ENCODE results near the gene SORBS1.

DNA sequence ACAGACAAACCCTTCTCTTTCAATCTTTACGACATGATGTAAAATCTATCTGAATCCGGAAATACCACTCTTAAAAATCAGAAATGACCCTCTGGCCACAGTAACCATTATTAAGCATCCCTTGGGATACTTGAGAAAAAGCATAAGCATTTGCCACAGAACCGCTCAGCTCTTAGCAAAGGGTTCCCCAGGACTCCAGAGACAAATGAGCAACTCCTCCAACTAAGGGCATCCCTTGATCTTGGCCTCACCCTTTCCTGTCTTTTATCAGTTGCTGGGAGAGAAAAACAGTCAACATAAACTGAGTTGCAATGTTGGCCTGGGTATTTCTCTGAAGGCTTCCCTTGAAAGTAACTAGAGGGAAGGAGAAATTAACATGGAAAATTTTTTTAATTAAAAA lies 273.9 kb downstream of the SORBS1 start:
- TF ChIP-seq, protein P1, sequence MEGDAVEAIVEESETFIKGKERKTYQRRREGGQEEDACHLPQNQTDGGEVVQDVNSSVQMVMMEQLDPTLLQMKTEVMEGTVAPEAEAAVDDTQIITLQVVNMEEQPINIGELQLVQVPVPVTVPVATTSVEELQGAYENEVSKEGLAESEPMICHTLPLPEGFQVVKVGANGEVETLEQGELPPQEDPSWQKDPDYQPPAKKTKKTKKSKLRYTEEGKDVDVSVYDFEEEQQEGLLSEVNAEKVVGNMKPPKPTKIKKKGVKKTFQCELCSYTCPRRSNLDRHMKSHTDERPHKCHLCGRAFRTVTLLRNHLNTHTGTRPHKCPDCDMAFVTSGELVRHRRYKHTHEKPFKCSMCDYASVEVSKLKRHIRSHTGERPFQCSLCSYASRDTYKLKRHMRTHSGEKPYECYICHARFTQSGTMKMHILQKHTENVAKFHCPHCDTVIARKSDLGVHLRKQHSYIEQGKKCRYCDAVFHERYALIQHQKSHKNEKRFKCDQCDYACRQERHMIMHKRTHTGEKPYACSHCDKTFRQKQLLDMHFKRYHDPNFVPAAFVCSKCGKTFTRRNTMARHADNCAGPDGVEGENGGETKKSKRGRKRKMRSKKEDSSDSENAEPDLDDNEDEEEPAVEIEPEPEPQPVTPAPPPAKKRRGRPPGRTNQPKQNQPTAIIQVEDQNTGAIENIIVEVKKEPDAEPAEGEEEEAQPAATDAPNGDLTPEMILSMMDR (IDR thresholded peaks at IDR 0.05): no peak
- TF ChIP-seq POLR2A (IDR thresholded peaks at IDR 0.05): no peak

Measured in body of pancreas (tissue), 4 donors.